AG09309 (cell line): ENCODE data around the gene NIT2.

Source experiments
- DNase-seq: peaks from one replicate; pipeline ENCODE4 v3.0.0-alpha.2; 2010; ENCODE audit warnings: low read depth
- H3K4me3 ChIP-seq: 2 replicates; pipeline ENCODE4 v1.5.1; 2011; ENCODE audit warnings: mild to moderate bottlenecking, low read depth, low read length, moderate library complexity; ENCODE audit not compliant: control insufficient read depth
- TF ChIP-seq, protein P1 (sequence below): IDR thresholded peaks from 2 replicates; pipeline ENCODE4 v1.5.1; 2011; ENCODE audit warnings: mild to moderate bottlenecking, low read depth, low read length, inconsistent platforms; ENCODE audit not compliant: insufficient read depth, control insufficient read depth; ENCODE audit errors: missing control alignments

The NIT2 gene

GRCh38 chr3:100400419-100400779 is 65.8 kb downstream of the NIT2 start:
- DNase-seq, result no peak
- H3K4me3 ChIP-seq, result peak overlapping the region; percentile 92

GRCh38 chr3:100400780-100401673 is 66.5 kb downstream of the NIT2 start, which contains the start of the genes LNP1 and TOMM70:
TSS of gene LNP1 (plus strand) at chr3:100401539. CDS start at chr3:100429730, 28,191 bp downstream.
TSS of gene TOMM70 (minus strand) at chr3:100401089. CDS start at chr3:100400949, 140 bp downstream.
- TF ChIP-seq, protein P1, sequence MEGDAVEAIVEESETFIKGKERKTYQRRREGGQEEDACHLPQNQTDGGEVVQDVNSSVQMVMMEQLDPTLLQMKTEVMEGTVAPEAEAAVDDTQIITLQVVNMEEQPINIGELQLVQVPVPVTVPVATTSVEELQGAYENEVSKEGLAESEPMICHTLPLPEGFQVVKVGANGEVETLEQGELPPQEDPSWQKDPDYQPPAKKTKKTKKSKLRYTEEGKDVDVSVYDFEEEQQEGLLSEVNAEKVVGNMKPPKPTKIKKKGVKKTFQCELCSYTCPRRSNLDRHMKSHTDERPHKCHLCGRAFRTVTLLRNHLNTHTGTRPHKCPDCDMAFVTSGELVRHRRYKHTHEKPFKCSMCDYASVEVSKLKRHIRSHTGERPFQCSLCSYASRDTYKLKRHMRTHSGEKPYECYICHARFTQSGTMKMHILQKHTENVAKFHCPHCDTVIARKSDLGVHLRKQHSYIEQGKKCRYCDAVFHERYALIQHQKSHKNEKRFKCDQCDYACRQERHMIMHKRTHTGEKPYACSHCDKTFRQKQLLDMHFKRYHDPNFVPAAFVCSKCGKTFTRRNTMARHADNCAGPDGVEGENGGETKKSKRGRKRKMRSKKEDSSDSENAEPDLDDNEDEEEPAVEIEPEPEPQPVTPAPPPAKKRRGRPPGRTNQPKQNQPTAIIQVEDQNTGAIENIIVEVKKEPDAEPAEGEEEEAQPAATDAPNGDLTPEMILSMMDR, result no peak
- H3K4me3 ChIP-seq, result peak within 1 kb of the TSS; percentile 92
- peak; percentile 86 for DNase-seq

More at GRCh38 chr3:100400419-100400779, 65.8 kb downstream of the NIT2 start:
- TF ChIP-seq, protein P1, result no peak

DNA sequence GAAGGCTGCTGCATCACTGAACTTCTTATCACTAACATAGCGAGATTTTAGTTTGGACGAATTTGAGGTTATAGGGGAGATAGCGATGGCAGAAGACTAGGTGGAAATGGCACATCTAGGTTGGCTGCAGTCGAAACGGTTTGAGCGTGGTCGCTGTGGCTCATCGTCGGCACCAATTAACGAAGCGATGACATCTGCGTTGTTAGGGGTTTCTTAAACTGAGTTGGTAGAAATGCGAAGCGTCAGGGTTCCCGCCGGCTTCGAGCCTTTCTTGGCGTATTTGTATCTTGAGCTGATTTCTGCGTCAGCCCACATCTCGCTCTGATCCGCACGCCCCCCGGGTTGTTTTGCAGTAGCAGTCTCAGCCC is 67.1 kb downstream of the NIT2 start:
- peak overlapping the region; percentile 92 for H3K4me3 ChIP-seq
- DNase-seq, result no peak
- TF ChIP-seq, protein P1, result no peak

- H3K4me3 ChIP-seq, result peak overlapping the region; percentile 92
- TF ChIP-seq, protein P1, result no peak
- DNase-seq, result peak; percentile 25
Measured at GRCh38 chr3:100402256-100402655, 67.7 kb downstream of the NIT2 start.

DNA sequence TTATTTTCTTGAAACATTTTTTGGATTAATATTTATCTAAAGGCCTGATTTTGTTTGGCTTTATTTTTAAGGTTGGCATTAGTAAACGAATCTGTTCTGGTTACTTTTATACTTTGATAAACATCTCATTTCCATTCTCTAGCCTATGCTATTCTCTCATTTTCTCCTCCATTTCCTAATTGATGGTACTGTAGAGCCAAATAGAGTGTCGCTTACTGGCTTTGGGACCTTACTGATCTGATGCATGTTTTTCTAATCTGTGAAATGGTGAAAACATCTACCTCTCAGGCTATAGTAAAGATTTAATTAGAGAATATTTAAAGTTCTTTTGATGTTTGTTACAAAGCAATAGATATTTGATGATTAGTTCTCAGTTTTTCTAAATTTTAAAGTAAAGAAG is 68.3 kb downstream of the NIT2 start:
- H3K4me3 ChIP-seq, result peak overlapping the region; percentile 92
- TF ChIP-seq, protein P1, result no peak
- no peak for DNase-seq

- no peak overlapping the region; the same call in 1 of the 2 replicates for H3K4me3 ChIP-seq
- TF ChIP-seq, protein P1, result no peak
- DNase-seq, result no peak
Measured at GRCh38 chr3:100403362-100404249, 69.0 kb downstream of the NIT2 start.
